HepG2 (cell line): ENCODE data around the gene RSPH1. TPM values are rescaled to one million over a fixed set of nuclear protein-coding genes. Genes with fewer than 3 reads are reported as not detected.

Experiments used
- CREB1 ChIP-seq, 2 experiments: fragments of 450-650 bp in 1 of 2; IDR thresholded peaks; 2 replicates each; pipeline ENCODE4 v1.6.1; 2016 to 2017; ENCODE audit warnings: control low read depth in 1 of 2, mild to moderate bottlenecking in 1 of 2, missing compliant biosample characterization in 1 of 2, missing genetic modification characterization in 1 of 2
- EED ChIP-seq: sonication (generic); formaldehyde crosslinking; IDR thresholded peaks from 2 replicates; pipeline ENCODE4 v1.5.0; 2020; ENCODE audit warnings: mild to moderate bottlenecking, missing genetic modification reagents
- GATAD1 ChIP-seq: IDR thresholded peaks from 2 replicates; pipeline ENCODE4 v1.6.1; 2016; ENCODE audit warnings: missing genetic modification reagents, missing compliant biosample characterization
- HNF1B ChIP-seq: sonication (generic); formaldehyde crosslinking; IDR thresholded peaks from 2 replicates; pipeline ENCODE4 v1.5.1; 2020; ENCODE audit warnings: mild to moderate bottlenecking, moderate library complexity, missing genetic modification reagents
- HNRNPL ChIP-seq: fragments of 200-400 bp; formaldehyde crosslinking; IDR thresholded peaks from 2 replicates; pipeline ENCODE4 v1.6.1; 2017; ENCODE audit warnings: mild to moderate bottlenecking, low read depth, low read length
- HNRNPLL ChIP-seq: fragments of 200-400 bp; formaldehyde crosslinking; IDR thresholded peaks from 2 replicates; pipeline ENCODE4 v1.6.1; 2017; ENCODE audit warnings: mild to moderate bottlenecking, low read depth, low read length; ENCODE audit not compliant: poor library complexity, severe bottlenecking
- HOXA3 ChIP-seq: sonication (generic); formaldehyde crosslinking; IDR thresholded peaks from 2 replicates; pipeline ENCODE4 v1.5.0; 2020; ENCODE audit warnings: missing genetic modification reagents
- NFE2 ChIP-seq: sonication (generic); formaldehyde crosslinking; IDR thresholded peaks from 2 replicates; pipeline ENCODE4 v1.4.0; 2020; ENCODE audit warnings: missing genetic modification reagents
- RBM39 ChIP-seq: fragments of 200-400 bp; formaldehyde crosslinking; IDR thresholded peaks from one replicate; pipeline ENCODE4 v1.6.1; 2018; ENCODE audit warnings: antibody characterized with exemption, mild to moderate bottlenecking, low read depth, low read length; ENCODE audit not compliant: poor library complexity, severe bottlenecking
- SIN3A ChIP-seq: IDR thresholded peaks from 2 replicates; pipeline ENCODE4 v1.6.1; 2011; ENCODE audit warnings: low read depth, mild to moderate bottlenecking, control low read depth, low read length, borderline replicate concordance
- U2AF2 ChIP-seq: fragments of 200-400 bp; formaldehyde crosslinking; IDR thresholded peaks from 2 replicates; pipeline ENCODE4 v1.6.1; 2017; ENCODE audit warnings: low read depth, mild to moderate bottlenecking, low read length
- YEATS4 ChIP-seq: sonication (generic); formaldehyde crosslinking; IDR thresholded peaks from 2 replicates; pipeline ENCODE4 v1.4.0; 2020; ENCODE audit warnings: missing genetic modification reagents, borderline replicate concordance
- ZBTB40 ChIP-seq, 2 experiments: fragments of 450-650 bp in 1 of 2; sonication (generic) in 1 of 2; formaldehyde crosslinking in 1 of 2; IDR thresholded peaks; 2 replicates each; pipeline versions ENCODE4 v1.6.1 to v1.8.0; 2016 to 2022; ENCODE audit warnings: antibody characterized with exemption in 1 of 2, mild to moderate bottlenecking in 1 of 2, missing genetic modification reagents in 1 of 2
- ZNF362 ChIP-seq: sonication (generic); formaldehyde crosslinking; IDR thresholded peaks from 2 replicates; pipeline ENCODE4 v1.4.0; 2020; ENCODE audit warnings: missing genetic modification reagents, mild to moderate bottlenecking, borderline replicate concordance
- ZSCAN31 ChIP-seq: sonication (generic); formaldehyde crosslinking; IDR thresholded peaks from 2 replicates; pipeline ENCODE4 v1.5.0; 2020; ENCODE audit warnings: low read depth, mild to moderate bottlenecking, missing genetic modification reagents
- polyA plus RNA-seq, 8 experiments: library from polyadenylated mRNA; depleted of rRNA in 3 of 8; stranded (reverse) in 7 of 8; unstranded in 1 of 8; fragments of >200 nt; fragmentation: Illumina TruSeq in 4 of 8; extraction: Trizol in 4 of 8; gene quantifications; 2 replicates each; pipeline versions ENCODE4 v1.2.1 to v1.2.3, GENCODE V29; 2011 to 2016; ENCODE audit warnings: low read depth in 4 of 8, missing spikeins in 1 of 8, mixed read lengths in 1 of 8; ENCODE audit not compliant: insufficient read depth in 1 of 8
- total RNA-seq, 5 experiments: library from RNA; depleted of rRNA; stranded (reverse); fragments of >200 nt; fragmentation: Illumina TruSeq; extraction: Trizol; gene quantifications; 2 replicates each; pipeline ENCODE4 v1.2.3, GENCODE V29; 2016; ENCODE audit warnings: low read depth in 1 of 5

RSPH1 gene
- total and polyA plus RNA-seq, 2 of the 13 experiments (the other 11 are each of a cell fraction or from before 2014, with no cell fraction given), result not detected

- TF ChIP-seq ZNF362 (CRISPR knock-in tag) (no peak), GATAD1 (0 out of 2 replicates have a peak, but pooled peaks have one; percentile 14), RBM39 (peak; percentile 61), CREB1 (IDR thresholded peaks at IDR 0.05) (peak; percentile 91), CREB1 (CRISPR knock-in tag; IDR thresholded peaks at IDR 0.05) (no peak), HNRNPLL (peak; percentile 43), ZSCAN31 (0 out of 2 replicates have a peak, but pooled peaks have one; percentile 40), HNRNPL (peak; percentile 70; the same call in 1 of the 2 replicates), HNF1B (CRISPR knock-in tag) (0 out of 2 replicates have a peak, but pooled peaks have one; percentile 55), U2AF2 (peak; percentile 95), HOXA3 (peak; percentile 75), YEATS4 (CRISPR knock-in tag) (peak; percentile 38; the same call in 1 of the 2 replicates), ZBTB40 (IDR thresholded peaks at IDR 0.05) (no peak), ZBTB40 (CRISPR knock-in tag; IDR thresholded peaks at IDR 0.05) (peak; percentile 44; the same call in 1 of the 2 replicates), NFE2 (no peak), EED (CRISPR knock-in tag) (0 out of 2 replicates have a peak, but pooled peaks have one; percentile 24), SIN3A (peak; percentile 81; the same call in 1 of the 2 replicates)
Measured at GRCh38 chr21:42496120-42496838, at the start of gene RSPH1 (continued).
